Stimulated activated naive CD4-positive, alpha-beta T cell (primary cell): ENCODE data around the gene CAMP.
A peak's percentile ranks its signal among the peaks of the same experiment; 100 is the strongest.
"Not testable (repeated sequence)": the region's sequence is repeated elsewhere in the genome, so short reads cannot be mapped to it uniquely, and the experiment has no call there.

Experiments
- DNase-seq, 6 experiments: peaks; one replicate each; lab custom pipeline; 2025; lab: John Stamatoyannopoulos, UW

Gene CAMP, protein sequence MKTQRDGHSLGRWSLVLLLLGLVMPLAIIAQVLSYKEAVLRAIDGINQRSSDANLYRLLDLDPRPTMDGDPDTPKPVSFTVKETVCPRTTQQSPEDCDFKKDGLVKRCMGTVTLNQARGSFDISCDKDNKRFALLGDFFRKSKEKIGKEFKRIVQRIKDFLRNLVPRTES

DNA sequence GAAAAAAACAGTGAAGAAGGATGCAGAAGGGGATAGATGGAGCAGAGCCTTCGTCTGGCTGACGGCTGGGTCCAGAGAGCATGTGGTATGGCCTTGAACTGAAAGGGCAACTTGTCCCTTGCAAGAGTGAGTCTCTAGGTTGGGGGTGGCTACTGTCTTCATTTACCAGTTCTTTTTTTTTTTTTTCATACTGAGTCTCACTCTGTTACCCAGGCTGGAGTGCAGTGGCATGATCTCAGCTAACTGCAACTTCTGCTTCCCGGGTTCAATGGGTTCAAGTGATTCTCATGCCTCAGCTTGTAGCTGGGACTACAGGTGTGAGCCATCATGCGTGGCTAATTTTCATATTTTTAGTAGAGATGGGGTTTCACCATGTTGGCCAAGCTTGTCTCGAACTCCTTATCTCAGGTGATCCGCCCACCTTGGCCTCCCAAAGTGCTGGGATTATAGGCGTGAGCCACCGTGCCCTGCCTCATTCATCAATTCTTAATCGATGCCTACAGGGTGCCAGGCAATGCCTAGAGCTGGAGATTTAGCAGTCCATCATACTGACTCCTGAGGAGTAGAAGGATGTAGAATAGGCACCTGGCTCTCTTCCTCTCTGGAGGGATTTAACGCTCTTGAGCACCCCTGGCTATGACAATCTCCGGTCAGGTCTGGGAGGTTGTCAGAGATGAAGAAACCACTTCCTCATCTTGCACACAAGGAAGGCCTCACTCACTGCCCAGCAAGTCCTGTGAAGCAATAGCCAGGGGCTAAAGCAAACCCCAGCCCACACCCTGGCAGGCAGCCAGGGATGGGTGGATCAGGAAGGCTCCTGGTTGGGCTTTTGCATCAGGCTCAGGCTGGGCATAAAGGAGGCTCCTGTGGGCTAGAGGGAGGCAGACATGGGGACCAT is at the start of gene CAMP:
Gene CAMP, plus strand, starts transcription at position 880 of the 898 bp plus-strand sequence. Its CDS starts 17 bp downstream, at position 897.
- no peak for DNase-seq

DNA sequence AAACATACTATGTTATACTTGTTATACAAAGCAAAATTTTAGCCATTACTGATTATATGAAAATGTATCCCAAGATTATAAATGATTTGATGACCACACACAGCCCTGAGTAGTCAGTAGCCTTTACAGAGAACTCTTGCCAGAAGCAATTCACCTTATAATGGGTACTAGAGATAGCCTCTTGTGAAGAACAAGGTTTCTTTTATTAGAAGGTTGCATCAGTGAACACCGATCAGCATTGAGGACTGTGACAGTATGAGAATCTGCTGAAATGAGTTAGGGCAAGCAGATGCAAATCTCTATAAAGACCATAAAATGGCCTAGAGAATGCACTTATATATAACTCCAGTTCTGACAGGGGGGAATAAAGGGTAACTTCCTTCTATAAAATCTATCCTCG is 45.2 kb upstream of the CAMP start:
- DNase-seq = no peak

DNA sequence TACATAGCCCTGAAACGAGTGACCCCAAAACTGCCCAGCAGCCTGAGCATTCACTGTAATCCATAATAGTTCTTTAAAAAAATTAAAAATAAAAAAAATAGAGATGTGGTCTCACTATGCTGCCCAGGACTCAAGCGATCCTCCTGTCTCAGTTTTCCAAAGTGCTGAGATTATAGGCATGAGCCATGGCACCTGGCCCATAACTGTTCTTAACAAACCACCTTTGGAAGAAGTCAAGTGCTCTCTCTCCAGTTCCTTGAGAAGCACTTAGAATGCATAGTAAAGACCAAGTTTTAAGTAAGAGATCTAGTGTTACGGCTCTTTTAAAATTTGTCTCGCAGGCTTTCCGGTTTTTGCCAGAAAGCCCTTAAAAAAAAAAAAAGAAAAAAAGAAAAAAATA is 43.3 kb upstream of the CAMP start:
- no peak for DNase-seq

DNA sequence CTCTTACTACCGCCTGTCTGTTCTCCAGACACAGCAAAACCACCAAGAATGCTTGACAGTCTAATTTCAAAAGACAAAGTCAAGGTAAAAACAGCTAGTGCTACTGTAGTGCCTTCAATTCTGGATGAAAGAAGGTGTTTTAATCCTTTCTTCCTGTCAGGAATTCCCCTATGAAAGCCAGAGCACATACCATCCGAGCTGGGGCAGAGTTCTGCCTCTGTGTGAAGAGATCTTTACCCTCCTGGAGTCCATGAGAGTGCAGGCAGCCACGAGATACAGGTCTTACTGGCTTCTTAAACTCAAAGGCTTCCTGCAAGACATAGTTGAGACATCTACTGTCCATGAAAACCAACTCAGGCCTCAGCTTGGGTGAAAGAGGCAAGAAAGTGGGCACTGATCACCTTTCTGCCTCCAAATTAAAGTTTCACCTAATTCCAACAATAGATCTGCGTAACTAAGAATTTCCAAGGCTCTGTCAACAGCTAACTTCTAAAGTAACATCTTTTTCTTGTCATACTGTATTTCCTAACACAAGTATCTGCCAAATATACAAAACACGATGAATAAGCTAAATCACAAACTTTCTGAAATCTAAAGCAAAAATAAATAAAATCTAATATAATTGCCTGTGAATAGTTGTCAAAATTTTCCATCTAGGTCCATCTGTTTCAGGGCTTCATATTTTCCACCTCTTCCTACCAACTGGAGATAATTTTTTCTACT is 42.6 kb upstream of the CAMP start:
- no peak for DNase-seq

DNA sequence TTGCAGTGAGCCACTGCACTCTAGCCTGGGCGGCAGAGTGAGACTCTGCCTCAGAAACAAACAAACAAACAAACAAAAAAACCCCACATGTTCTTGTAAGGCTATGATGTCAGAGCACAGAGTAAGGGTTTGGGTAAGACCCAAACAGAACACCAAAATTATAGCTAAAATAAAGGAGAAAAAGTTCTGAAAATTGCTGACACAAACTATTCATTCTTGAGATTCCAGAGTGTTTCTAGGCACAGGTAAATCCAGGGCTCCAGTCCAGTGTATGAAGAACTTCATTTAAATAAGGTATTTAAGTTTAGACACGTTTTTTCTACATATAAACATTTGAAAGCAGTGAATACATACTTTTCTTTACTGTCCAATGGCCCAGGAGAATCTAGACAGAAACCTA is 39.0 kb upstream of the CAMP start:
- DNase-seq = no peak

DNA sequence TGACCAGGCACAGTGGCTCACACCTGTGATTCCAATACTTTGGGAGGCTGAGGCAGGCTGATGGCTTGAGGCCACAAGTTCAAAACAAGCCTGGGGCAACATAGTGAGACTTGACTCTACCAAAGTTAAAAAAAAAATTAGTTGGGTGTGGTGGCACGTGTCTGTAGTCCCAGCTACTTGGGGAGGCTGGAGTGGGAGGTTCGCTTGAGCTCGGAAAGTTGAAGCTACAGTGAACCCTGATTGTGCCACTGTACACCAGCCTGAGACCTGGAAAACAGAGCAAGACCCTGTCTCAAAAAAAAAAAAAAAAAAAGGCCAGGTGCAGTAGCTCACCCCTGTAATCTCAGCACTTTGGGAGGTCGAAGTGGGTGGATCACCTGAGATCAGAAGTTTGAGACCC is 38.2 kb upstream of the CAMP start:
- DNase-seq = no peak

DNA sequence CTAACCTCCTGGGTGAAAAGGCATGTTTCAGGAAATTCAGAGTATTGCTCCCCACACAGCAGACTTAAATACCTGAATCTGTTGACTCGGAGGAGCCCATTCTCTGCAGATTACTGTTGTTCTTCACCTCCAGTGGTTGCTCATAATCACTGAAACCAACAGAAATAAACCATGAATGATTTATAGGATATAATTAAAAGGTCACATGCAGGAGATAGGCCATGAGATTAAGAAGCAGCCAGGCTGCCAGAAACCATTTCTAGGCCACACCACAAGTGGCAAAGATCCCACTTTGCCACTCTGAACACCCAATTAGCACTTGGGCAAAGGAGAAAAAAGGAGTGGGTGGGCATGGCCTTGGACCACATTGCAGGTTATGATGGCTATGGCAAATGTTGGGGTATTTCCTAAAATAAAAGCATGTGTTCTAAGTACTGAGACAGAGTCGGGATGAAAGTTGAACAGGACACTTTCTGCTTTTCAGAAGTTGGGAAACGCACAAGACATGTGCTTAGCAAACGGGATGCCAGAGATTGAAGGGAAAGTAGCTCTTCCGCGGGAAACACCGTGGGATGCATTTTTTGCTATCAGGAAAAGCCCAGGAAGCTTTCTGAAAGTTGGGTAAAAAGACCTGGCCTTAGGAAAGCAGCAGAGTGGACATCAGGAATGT is 36.5 kb upstream of the CAMP start:
- DNase-seq = no peak

DNA sequence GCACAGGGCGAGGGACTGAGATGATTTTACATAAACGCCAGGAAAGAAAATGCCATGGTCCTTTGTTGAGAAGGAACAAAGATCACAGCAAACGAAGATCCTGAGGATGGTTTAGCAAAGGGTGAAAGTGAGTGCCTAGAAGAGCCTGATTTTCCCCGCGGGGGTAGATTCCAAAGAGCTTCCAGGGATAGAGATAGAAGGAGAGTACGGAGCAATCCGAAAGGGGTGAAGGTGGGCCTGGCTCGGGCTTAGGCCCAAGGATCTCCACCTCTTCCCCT is 36.1 kb upstream of the CAMP start:
- no peak for DNase-seq

DNA sequence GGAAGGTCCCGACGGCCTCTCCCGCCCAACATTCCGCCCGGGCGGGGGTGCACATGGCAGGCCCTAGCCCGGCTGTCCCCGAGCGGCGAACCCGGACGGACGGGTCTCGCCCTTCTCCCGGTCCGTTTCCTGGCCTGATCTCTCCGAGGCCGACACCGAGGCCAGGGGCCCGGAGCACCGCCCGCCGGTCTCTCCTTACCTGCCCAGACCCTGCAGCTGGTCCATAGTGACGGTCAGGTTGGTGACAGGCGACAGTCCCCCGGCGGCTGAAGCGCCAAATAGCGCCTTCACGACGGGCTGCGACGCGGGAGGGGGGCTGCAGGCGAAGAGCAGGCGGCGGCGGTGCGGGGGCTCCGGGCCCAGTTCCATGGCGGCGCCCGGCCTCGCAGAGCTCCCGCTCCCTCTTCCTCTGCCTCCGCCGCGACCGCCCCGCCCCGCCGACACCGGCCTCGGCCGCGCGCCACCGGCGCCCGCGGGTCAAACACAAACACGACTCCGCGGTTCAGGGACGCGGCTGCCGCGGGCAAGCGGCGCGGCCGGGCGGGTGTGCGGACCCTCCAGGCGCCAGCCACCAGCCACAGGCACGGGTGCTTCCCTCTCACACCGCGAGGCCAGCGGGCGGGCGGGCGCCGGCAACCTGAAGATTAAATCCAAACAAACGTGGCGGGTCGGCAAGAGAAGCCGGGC is 35.6 kb upstream of the CAMP start:
- DNase-seq = peak in 1 of 6 experiments; percentile 44

DNA sequence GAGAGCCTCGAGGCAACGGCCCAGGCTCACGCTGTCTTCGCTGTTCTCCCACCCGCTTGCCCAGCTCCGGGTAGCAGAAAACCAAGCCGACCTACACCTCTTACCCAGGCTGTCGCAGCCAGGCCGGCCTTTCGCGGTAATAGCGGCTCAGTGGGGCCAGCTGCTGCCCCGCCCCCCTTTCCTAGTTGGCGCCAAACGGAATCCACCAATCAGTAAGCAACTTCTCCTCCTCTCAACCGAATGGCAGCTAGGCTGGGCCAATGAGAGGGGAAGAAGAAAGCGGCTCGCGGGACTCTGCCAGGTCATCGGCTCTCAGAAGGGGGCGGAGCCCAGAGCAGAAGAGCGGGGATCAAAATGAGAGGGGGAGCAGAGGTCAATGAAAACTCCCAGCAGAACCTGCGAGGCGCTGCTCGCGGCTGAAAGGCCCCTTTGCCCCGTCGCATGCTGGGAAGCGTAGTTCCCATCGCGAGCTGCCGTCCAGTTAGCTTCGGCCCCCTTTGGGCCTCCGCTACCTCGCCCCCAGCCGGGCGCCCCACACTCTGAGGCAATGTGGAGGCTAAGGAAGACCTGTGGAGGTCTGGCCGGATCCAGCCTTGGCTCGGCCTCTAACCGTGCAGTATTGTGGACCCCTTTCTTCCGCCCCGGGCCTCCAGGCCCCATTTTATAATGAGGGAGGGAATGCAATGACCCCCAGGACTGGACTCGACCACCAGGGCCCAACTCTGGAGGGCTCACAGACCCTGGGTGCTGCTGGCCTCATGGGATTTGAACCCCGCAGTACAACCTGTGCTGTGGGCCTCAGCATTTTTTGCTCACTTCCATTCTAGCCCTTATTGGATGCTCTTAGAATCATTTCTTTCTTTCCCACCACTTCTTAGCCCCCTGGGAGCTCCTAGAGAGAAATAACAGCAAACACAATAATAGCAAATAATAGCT is 34.8 kb upstream of the CAMP start, which contains the start of gene CDC25A:
Gene CDC25A, minus strand, starts transcription at position 152 of the 936 bp plus-strand sequence. CDS start 470 bp downstream, outside the sequence.
- DNase-seq = peak; percentile 79 to 92 (median 88)

DNA sequence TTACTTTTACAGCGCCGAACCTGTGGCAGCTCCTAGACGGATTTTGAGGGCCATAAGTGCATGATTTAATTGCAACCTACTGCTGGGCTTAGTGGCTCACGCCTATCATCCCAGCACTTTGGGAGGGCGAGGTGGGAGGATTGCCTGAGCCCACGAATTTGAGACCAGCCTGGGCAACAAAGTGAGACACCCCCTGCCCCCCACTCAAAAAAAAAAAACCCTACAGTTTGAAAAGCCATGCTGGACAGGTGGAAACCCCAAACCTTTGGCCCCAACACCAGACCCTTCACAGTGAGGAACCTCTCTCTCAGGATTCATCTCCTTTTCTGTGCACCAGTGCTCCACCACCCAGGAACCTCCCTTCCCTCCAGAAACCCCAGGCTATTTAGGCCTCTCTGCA is 34.0 kb upstream of the CAMP start:
- no peak for DNase-seq

DNA sequence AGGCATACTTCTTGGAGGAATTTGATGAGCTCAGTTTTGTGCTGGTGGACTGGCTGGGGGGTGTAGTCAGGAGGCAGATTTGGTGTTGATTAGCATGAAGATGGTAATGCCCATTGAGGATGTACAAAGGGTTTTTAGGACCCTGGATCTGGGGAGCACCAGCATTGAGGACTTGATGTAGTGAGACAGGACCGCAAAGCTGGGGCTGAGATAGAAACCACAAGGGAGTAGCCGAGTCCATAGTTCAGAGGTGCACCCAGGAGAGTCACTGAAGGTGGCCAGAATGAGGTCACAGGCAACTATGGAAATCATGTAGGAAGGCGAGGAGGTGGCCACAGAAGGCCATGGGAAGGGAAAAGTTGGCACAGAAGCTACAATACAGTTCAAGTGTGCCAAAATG is 32.4 kb upstream of the CAMP start:
- no peak for DNase-seq

DNA sequence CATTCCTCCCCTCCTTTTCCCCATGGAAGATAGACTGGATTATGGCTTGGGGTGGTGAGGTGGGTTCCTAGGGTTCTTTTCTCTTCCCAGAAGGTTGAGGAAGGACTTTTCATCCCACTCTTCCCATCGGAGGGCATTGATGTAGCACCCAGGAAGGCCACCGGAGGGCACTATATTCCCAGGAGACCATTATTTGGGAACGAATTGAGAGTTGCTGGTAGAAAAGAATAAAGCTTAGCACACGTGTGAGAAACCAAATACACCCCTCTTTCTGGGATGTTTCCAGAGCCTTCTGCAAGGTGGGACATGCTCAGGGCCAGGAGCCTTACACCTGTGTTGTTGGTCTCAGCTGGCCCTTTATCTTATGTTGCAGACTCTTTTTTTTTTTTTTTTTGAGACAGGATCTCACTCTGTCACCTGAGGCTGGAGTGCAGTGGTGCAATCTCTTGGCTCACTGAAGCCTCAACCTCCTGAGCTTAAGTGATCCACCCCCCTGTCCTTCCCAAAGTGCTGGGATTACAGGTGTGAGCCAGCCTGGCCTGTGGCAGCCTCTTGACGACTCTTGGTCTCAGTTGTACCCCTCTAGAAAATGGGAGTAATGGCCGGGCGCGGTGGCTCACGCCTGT is 28.7 kb upstream of the CAMP start:
- DNase-seq = no peak

DNA sequence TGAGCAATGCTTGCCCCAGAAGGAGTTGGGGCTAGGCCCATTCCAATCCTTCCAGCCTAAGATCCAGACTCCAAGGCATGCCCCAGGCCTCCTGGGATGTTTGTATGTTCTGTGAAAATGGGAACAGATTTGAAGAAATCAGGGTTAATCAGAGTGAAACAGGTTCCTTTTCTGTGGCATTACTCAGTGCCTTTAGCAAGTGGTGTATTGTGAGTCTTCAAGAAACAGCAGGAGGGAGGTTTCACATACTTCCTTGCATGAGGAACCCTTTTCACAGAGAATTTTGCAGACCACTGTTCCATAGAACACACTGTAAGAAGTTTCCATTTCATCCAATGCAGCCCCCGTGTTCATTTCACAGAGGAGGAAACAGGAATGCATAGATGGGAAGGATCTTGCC is 26.7 kb upstream of the CAMP start:
- no peak for DNase-seq

DNA sequence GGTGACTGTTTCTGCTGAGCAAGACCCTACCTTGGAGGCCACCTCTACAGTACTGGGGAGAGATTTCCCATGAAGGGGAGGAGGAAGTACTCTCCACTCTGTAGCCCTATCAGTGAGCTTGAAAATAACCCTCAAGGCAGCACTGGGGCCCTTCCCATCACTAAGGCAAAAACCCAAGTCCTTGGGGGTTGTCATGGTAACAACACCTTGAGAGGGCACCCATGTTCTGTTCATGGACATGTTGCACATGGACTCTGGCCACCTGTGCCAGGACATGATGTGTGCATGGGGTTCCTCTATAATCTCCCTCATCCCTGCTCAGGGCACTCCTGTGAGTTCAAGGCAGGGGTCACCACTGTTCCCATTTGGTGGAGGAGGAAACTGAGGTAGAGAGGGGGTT is 24.2 kb upstream of the CAMP start:
- no peak for DNase-seq

DNA sequence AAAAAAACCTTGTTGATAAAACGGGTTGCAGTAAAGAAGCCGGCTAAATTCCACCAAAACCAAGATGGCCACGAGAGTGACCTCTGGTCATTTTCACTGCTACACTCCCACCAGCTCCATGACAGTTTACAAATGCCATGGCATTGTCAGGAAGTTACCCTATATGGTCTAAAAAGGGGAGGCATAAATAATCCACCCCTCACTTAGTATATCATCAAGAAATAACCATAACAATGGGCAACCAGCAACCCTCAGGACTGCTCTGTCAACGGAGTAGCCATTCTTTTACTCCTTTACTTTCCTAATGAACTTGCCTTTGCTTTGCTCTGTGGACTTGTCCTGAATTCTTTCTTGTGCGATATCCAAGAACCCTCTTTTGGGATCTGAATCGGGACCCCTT is 20.7 kb upstream of the CAMP start:
- no peak for DNase-seq

DNA sequence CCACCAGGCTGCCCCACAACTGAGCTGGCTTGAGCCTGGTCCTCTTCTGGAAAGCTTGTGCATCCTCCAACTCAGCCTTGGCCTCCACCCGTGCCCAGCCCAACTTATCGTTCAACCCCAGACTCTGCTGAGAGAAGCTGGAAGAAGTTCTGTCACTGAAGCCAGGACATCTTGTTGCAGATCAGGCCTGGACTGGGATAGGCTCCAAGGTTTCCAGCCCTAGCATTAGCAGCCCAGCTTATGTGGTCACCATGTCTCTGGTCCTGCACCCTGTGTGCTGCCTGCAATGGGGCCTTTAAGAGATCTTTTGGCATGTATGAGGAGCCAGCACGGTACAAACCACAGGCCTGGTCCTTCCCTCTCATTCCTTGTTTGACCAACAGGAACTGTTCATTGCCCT is 15.2 kb upstream of the CAMP start:
- DNase-seq = no peak

DNA sequence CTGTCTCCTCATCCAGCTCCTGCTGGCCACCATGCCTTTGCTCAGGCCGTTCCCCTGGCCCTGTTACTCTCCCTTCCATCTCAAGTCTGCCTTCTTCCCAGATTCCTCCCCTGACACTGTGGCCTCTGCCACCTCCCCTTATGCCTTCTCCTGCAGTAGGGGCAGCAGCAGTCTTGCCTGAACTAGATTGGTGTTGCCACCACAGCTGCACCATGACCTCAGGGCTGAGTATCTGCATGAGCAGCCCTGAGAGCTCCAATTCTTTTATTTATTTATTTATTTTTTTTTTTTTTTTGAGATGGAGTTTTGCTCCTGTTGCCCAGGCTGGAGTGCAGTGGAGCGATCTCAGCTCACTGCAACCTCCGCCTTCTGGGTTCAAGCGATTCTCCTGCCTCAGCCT is 13.8 kb upstream of the CAMP start:
- no peak for DNase-seq

DNA sequence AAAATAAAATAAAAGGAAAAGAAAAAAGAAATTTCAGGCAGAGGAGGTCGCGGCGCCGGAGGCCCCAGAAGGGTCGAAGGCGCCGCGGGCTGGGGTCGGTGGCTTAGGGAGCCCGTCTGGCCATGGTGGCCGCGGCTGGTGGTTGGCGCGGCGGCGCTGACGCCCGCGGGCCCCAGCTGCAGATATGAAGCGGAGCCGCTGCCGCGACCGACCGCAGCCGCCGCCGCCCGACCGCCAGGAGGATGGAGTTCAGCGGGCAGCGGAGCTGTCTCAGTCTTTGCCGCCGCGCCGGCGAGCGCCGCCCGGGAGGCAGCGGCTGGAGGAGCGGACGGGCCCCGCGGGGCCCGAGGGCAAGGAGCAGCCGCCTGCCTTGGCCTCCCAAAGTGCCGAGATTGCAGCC is 12.8 kb upstream of the CAMP start:
- DNase-seq = not testable (repeated sequence)

DNA sequence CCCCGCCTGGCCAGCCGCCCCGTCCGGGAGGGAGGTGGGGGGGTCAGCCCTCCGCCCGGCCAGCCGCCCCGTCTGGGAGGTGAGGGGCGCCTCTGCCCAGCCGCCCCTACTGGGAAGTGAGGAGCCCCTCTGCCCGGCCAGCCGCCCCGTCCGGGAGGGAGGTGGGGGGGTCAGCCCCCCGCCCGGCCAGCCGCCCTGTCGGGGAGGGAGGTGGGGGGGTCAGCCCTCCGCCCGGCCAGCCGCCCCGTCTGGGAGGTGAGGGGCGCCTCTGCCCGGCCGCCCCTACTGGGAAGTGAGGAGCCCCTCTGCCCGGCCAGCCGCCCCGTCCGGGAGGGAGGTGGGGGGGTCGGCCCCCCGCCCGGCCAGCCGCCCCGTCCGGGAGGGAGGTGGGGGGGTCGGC is 11.5 kb upstream of the CAMP start:
- DNase-seq = not testable (repeated sequence)
